DMS153 treated with DMSO at 0.1 percent for 48 hours (cell line): Measurements from ENCODE around the gene PLXNA4.

Experiments used
- DNase-seq: peaks from one replicate; lab custom pipeline; 2025; ENCODE audit not compliant: unreplicated experiment; lab: John Stamatoyannopoulos, UW

PLXNA4 gene

DNA sequence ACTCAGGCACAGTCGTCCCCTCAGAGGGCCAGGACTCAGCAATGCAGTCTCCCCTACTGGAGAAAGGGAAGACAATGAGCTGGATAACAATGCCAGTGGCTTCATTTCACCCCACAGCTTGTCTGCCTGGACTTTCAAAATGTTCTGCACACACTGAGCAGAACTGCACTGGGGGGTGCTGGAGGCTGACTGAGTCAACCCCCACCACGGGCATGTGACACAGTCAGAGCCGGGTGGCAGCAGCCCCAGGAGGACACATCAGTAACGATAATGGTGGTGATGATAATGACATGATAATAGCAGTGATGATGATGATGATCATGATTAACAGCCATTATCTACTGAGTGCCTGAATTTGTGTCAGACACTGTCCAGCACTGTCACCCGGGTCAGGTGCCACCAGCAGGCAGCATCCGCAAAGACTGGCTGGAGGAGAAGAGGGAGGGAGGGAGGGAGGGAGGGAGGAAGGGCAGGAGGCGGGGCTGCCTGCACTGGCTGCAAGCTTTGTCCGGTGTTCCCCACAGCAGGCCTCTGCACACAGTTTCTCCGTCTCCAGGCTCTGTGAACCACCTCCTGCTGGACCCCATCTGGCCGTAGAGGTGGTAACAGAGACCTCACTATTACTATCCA lies 67.4 kb downstream of the PLXNA4 start:
- DNase-seq = no peak

DNA sequence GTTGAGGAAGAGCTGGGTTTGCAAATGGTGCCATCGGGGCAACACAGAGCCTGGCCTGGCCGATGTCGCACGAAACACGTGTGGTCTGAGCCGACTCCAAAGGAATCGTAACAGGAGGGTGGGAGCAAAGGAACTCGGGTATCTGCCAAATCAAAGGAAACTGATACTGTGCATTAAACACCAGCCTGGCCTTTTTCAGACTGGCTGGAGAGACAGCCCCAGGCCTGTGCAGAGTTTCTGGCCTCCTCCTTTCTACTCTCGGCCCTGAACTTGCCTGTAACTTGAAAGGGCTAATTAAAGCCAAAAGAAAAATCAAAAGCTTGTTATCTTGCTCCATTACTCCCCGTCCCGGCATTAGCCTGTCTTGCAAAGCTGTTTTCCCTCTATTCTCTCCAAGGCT lies 71.4 kb downstream of the PLXNA4 start:
- DNase-seq = no peak

DNA sequence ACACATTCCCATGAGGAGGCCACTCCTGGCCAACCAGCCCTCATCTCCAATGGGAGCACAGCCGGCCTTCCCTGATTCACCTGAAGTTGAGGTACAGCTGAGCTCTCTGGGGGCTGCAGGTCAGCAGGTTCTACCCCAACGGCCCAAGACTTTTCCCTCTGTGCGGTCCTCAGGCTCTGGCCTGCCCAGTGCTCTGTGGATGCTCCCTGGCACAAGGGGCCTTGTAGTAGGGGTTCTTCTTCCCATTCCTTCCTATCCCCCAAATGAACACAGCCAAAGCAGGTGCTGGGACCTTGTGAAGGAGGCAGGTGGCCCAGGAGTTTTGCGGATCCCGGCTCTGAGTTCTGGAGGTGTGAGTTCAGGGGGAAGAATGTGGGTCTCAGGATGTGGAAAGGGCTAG lies 72.2 kb downstream of the PLXNA4 start:
- no peak for DNase-seq

DNA sequence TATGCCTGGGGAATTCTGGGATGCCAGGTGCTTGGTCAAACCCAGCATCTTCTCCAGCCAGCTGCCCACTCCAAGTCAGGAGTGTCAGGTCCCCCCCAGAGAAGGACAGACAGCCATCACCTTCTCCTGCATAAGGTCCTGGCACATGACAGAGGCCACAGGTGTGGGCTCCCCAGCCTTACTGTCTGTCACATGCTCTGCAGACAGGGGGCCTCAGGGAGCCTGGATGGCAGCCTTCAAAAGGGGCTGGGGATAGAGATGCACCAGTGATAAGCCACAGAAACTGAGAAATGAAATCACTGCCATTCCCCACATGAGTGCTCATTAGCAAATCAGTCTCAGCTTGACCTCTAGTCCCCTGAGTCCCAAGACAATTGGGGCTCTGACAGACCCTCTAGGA lies 72.9 kb downstream of the PLXNA4 start:
- DNase-seq = no peak

DNA sequence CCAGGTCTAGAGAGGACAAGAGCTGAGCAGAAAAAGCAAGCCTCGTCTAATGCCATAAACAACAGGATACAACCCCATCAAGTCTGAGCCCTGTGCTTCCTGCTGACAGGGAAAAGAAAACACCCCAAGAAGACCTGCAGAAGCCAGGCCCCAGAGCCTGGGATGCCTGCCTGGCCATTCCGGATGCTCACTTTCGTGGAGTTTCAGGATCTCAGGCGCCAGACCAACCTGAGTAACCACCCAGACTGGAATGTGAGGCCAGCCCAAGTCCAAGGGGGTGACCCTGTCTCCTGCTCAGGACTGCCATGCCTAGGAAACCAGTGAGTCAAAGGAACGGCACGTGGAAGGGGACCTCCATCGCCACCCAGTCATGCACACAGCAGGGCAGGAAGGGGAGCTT lies 74.3 kb downstream of the PLXNA4 start:
- no peak for DNase-seq

DNA sequence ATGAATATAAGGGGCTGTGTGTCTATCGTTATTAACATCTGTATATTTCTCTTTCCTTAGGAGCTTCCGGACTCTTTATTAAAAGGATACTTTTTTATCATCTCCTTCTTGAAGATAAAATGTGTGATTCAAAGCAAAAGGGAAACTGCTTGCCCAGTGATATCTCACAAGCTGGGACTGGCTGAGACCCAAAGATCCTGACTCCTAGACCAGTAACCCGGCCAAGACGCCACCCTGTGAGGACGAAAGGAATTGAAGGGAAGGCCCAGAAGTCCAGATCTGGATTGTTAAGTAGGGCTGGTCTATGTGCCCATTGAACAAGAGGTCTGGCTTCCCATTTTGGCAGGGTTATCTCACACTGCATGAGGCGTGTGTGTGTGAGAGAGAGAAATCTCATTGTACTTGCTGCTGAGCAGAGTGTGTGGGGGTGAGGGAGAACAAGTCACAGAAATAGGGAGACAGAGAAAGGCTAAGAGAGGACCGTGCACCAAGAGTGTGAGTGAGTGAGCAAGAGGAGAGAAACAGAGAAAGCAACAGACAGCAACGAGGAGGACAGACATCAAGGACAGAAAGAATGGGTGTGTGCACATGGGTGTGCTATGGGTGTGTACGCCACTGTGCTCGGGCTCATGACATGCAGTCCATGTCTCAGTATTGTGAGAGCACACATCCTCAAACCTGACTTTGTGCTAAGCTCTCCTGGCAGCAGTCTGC lies 75.4 kb downstream of the PLXNA4 start:
- DNase-seq = no peak

DNA sequence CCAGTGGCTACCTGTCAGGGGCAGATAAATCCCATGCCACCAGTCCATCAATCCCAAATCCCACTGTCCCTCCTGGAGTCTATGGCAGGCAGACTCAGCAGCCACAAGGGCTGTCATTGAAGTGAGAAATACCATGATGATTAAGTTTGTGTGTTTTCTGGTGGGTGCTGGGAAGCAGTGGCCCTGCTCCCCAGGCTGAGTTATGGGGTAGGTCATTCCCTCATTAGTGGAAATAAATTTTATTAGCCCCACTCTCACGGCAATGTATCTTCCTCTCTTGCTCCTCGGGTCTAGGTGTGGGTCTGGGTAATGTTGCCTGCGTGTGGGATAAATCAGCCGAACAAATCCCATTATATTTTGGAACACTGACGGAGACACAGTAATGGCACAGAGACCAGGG lies 76.8 kb downstream of the PLXNA4 start:
- DNase-seq = no peak

DNA sequence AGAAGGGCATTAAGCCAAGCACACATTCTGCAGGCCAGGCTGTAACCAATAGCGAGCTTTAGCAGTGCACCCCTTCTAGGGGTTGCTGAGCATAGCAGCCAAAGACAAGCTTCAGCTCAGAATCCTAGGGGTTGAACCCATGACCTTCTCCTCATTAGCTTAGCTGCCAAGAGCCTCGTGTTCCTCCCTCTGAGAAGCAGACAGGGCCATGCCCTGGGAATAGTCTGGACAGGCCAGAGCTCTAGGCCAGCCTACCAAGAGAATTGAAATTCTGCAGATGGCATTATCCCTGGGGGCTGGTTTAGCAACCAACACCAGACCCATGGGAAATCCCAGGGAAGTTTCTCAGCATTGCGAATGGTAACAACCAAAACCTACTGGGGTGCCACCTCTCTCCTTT lies 77.2 kb downstream of the PLXNA4 start:
- DNase-seq = no peak

DNA sequence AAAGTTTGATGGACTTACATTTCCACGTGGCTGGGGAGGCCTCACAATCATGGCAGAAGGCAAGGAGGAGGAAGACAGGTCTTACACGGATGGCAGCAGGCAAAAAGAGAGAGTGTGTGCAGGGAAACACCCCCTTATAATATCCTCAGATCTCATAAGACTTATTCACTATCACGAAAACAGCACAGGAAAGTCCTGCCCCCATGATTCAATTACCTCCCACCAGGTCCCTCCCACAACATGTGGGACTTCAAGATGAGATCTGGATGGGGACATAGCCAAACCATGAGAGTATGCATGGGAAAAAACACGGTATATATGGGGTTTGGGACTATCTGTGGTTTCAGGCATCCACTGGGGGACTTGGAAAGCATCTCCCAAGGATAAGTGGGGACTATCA lies 78.0 kb downstream of the PLXNA4 start:
- no peak for DNase-seq

DNA sequence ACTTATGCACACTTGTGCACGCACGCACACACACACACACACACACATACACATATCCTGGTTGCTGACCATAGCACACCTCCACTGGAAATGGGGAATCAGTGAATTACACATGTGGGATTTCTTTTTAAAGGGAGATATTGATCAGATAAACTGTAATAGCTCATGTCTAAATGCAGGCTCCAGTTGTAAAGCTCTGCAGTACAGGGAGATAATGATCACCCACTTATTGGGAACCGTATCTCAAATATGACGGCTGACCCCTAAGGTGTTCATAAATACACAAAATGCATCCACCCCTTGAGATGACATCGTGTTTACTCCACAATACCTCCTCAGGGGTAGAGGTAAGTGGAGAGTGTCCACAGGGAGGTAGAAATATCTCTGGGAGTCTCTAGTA lies 79.2 kb downstream of the PLXNA4 start:
- no peak for DNase-seq

DNA sequence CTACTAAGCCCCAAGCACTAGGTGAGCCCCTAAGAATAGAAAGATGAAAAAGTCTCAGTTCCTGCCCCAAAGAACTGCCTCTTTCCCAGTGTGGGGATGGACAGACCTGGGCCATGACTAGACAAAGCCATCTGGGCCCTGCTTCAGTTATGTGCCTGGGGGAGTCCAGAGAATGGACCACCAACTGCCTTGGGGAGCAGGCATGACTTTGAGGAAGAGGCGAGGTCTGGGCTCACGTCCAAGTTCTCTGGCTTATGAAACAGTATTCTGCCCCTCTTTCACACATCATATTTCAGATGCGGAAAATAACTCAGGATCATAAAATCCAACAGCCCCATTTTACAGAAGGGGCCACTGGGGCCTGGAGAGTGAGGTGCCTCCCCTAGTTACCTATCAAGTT lies 80.3 kb downstream of the PLXNA4 start:
- DNase-seq = no peak

DNA sequence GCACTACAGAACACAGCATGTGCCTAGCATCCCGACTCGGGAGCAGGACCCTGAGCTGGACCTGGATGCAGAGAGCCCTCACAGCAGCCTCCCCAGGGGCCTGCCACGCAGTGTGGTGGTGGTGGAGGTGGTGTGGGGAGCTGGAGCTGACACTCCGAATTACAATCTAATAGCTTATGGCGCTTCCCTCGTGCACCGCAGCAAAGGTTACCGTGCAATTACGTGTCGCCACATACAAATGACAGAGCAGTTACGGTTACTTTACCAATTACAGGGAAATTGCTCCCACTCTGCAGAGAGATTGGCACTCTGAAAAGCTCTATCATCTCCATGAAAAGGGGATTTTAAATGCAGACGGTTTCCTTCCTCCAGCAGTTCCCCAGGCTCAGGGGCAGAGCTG lies 81.8 kb downstream of the PLXNA4 start:
- DNase-seq = no peak

DNA sequence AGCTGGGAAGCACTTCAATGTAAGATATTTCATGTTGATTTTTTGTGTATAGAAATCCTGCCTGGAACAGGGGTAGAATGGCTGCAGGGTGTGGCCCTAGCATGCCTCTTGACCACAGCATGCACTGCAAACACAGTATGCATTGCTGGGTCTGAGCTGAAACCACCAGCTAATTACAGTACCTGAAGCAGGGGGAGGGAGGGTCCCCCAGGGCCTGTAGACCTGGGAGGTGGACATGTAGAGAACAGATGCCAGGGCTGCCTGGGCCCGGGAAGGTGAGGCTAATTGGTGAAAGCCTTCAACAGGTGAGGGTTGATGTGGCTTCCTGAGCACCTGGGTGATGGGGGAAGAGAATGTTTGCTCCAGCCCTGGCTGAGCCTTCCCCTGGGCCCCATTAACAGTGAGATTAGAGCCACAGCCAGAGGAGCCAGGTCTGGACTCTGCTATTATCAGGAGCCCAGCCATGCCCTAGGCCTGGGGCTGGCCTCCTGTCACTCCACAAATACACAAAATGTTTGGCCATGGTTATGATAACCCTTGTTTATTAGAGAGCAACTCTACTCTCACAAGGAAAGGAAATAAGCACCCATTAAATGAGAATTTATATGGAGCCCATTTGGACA lies 83.3 kb downstream of the PLXNA4 start:
- peak; percentile 67 for DNase-seq

DNA sequence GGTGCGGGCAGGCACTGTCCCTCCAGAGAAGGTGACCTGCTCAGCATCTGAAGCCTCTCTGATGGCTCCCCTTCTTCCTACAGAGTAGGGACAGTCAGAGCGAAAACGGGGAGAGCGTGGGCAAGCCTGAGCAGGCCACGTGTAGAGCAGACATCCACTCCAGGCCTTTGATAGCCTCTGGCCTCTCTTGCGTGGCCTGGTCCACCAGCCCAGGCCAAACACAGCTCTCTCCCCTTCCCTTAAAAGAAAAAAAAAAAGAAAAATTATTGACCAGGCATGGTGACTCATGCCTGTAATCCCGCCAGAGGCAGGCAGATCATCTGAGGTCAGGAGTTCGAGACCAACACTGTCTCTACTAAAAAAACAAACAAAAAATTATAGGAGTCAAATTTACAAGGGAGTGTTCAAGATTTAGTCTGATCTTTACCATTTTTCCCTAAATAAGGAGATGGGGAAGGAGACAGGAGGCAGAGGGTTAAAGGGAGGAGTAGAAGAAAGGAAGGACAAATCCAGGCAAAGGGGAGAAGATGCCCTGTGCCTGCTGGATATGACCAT lies 84.8 kb downstream of the PLXNA4 start:
- no peak for DNase-seq

DNA sequence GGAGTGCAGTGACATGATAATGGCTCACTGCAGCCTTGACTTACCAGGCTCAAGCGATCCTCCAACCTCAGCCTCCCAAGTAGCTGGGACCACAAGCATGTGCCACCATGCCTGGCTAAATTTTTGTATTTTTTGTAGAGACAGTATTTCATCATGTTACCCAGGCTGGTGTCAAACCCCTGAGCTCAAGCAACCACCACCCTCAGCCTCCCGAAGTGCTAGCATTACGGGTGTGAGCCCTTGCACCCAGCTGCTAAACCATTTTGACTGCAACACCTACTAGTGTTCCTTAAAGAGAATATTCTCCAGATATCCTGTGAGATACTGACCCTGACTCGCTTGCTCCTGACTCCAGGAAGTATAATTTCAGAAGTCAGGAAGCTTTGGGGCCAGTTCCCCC lies 85.8 kb downstream of the PLXNA4 start:
- no peak for DNase-seq

DNA sequence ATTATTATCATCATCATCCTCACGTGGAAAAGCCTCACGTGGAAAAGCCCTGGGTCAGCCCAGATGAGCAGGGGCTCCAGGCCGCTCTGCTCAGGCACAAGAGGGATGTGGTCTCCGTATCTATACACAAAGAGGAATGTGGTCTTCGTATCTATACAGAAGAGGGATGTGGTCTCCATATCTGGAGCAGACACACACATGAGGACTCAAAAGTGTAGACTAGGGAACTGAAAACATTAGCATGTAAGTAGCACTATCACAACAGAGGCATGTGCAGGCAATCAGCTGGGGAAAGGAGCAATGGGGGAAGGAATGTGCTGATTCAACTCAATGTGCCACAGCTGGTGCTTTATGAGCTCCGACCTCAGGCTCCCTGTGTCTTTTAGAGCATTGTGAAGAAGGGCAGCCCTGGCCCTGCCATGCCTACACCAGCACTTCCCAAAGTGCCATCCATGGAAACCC lies 86.5 kb downstream of the PLXNA4 start:
- DNase-seq = no peak

DNA sequence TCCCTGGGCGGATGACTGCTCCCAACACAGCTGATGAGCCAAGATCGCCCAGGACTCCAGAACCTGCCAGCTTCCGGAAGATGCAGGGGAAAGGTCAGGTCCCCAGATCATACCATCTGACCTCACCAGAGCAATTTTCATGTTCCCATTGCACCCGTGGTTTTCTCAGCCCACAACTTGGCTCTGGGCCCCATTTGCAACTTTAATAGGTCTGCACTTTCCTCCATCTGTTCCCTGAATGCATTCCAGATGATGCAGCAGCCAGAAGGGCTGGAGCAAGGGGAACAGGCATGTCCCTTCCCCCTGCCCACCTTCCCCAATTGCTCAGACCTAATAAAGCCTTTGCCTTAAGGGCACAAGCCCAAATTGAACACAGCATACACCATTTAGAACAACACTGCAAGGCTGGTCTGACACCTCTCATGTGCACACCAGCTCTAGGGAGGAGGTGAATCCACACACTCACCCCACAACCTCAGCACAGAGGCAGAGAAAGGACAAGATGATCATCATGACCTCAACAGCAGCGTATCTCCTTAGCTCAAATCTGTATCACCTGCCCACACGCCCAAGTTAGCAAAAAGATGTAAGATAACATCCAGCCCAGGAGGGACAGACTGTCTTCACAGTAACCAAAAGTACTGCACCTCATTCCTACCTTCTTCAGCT lies 87.5 kb downstream of the PLXNA4 start:
- no peak for DNase-seq

DNA sequence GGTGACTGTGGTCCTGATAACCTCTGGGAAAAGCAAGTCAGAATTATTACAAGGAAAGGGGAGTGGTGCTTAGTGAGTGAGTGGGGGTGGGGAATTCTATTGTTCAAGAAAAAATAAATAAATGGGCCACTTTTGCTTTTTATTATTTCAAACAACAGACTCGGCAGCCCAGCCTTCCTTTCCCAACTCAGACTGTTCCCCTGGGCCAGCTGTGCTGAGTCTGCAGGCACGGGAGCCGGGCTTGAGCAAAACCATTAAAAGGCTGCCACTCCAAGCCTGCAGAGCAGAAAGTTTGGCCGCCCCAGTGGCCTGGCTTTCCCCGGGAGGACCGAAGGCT lies 90.0 kb downstream of the PLXNA4 start:
- DNase-seq = no peak

DNA sequence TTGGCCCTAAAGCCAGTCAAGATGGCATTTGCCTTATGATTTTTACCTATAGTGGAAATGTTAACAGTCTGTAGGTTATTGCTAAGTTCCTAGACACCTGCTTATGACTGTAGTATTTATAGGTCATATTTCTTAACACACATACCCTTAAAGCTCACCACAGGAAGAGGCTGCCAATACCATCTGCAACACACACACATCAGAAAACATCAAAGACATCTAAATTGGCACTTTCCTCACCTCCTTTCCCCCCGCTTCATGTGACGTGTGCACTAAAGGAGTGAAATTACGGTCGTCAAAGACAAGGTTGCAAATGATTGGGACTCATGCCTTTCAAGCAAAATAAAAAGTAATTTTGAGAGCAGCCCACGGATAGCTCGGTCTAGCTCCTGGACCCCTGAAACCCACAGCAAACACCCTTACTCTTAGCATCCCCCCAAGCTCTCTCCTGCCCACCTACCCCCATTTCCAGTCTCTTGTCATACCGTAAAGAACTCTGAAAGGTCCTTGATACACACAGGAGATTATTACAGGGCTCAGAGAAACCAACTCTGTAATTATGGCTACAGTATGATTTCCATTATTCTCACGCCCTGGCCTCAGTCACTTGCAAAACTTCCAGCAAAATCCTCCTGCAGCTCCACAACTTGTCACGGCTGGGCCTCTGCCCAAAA lies 90.5 kb downstream of the PLXNA4 start:
- no peak for DNase-seq

DNA sequence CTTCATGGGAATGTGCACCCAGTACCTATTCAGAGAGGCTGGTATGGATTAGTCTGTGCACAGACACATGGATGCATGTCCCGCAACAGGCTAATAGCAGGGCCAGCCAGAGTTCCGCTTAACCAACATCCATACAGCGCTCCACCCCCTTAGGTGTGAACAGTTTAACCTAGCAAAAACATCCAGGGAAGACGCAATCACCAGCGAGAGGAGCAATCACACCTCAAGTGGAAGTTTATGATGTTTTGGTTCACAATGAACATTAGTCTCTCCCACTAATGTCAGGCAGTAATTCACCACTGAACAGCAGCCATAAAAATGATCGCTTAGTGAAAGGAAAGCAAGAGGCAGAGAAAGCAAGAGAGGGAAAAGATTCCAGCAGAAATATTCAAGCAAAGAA lies 91.1 kb downstream of the PLXNA4 start:
- DNase-seq = peak; percentile 44

DNA sequence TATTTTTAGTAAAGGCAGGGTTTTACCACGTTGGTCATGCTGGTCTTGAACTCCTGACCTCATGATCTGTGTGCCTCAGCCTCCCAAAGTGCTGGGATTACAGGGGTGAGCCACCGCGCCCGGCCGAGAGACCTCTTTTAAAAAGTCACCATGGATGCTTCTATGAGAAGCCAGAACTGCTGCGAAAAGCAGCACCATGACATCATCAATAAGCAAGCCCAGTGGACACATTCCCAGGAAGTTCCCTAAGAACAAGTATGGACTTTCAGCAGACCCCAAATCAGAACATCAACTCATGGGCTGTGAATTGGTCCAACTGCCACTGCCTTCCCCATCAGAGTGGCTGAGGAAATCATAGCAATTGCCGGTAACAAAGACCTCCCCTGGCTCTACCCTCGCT lies 93.4 kb downstream of the PLXNA4 start:
- no peak for DNase-seq
